HuH-7 (cell line): ENCODE results near the gene UBE2D3.
"Not testable (repeated sequence)": the region's sequence is repeated elsewhere in the genome, so short reads cannot be mapped to it uniquely, and the experiment has no call there.

Source experiments
- DNase-seq: peaks from one replicate; pipeline ENCODE4 v3.0.0; 2011; ENCODE audit warnings: low spot score

Gene UBE2D3

DNA sequence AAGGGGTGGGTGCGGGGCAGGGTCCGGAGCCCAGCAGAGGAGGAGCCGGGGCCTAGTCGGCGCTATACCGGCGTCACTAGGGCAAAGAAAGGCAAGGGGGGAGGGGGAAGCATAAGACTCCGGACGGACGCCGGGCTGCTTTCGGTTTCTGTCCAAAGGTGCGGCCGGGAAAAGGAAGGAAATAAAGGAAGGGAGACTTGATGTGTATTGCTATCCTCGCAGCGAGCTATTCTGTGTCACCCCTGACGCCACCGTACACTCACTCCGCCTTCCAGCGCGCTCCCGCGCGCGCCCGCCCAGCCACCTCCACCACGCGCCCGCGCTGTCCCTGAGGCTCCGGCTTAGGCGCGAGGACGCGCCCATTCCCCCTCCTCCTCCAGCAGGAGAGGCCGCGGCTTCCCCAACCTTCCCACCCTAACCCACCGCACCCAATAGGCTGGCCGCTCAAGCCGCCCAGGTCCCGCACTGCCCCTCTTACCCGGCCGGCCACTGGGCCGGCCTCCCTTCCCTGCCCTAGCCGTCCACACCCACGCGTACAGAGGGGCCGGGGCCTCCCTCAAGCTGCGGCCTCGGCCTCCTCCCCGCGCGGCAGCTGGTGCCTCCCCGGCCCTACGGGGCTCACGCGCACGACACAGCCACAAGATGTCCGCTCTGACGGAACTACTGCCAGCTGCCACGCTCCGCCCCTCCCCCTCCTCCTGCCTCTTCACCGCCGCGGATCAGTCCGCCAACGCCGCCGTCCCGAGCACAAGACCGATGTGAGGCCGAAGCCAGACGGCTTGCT lies at the start of gene UBE2D3:
TSS of gene UBE2D3 (minus strand) at position 662 of the 784 bp plus-strand sequence. CDS start 1,043 bp downstream, outside the sequence.
- peak; percentile 42 for DNase-seq

GRCh38 chr4:102871772-102872171 lies 44.4 kb upstream of the UBE2D3 start:
- no peak for DNase-seq

- DNase-seq, result no peak
Measured at GRCh38 chr4:102869569-102870197, 42.3 kb upstream of the UBE2D3 start.

DNA sequence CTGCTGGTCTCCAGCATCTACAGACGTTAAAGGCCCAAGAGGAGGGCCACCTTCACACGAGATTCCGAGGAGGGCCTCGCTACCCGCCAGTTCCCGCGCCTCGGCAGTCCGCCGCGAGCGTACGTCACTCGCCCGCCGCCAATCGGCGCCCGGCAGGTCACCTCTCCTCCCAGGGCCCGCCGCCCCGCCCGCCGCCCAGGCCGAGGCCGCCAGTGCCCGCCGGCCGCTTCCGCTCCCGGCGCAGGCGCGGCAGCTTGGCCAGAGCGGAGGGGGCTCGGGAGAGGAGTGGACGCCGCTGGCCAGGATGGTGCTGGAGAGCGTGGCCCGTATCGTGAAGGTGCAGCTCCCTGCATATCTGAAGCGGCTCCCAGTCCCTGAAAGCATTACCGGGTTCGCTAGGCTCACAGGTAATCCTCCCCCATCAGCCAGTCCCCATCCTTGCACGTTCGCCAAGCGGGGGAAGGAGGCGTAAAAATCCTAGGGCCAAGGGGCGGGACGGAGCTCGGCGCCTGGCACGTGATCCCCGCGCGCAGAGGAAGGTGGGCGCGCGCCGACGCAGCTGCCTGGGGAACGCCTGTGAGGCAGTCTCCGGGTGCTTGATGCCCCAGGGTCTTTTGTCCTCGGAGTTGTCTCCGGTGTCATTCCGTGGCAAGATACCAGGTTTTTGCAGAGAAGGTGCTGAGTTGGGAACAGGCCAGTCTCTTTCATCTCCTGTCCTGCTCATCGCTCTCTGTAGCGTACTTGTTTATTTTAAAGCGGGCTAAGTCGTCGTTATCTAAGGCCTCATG lies 41.6 kb upstream of the UBE2D3 start, which contains the start of gene CISD2:
TSS of gene CISD2 (plus strand) at position 212 of the 788 bp plus-strand sequence. CDS start at position 305, 93 bp downstream.
- peak; percentile 57 for DNase-seq

DNA sequence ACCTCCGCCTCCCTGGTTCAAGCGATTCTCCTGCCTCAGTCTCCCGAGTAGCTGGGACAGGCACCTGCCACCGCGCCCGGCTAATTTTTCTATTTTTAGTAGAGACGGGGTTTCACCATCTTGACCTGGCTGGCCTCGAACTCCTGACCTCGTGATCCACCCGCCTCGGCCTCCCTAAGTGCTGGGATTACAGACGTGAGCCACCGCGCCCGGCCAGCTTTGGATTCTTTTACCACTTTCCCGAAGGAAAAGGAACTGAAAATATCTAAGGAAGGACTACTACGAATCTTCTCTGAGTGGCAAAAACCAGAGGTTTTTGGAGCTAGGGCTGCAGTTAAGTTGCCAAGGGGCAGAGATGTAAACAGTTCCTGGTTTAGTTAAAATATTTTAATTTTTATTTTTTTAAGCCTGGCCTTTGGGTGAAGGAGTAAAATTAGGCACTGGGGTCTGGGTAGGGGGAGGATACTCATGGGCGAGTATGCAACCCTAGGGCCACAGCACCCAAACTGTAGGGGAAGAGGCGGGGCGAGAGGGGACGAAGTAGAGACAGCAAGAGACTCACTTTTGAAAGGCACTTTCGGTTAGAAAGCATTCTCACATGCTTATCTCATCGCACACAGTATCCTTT lies 40.9 kb upstream of the UBE2D3 start:
- no peak for DNase-seq

DNA sequence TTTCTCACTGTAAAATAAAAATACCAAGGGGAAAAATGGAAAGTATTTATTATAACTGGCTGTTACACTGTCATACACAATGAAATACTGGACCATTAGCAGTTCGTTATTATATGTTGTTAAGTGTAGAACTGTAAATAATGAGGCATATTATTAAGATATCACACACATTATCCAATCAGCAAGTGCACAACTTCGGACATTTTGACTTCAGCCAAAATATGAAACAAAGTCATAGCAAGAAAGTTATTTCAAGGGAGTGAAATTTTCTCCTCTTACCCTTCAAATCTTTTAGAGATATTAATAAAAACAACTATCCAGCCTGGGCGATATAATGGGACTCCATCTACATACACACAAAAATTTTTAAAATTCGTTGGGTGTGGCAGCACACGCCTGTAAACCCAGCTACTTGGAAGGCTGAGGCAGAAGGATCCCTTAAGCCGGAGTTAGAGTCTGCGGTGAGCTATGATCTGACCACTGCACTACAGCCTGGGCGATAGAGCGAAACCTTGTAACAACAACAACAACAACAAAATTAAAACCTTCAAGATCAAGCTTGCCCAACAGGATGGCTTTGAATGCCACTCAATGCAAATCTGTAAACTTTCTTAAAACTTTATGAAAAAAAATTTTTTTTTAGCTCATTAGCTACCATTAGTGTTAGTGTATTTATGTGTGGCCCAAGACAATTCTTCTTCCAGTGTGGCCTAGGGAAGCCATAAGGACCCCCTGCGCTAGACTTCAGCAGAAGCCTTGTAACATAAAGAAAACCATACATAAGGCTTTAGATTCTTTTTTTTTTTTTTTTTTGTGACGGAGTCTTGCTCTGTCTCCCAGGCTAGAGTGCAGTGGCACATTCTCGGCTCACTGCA lies 40.2 kb upstream of the UBE2D3 start:
- no peak for DNase-seq

DNA sequence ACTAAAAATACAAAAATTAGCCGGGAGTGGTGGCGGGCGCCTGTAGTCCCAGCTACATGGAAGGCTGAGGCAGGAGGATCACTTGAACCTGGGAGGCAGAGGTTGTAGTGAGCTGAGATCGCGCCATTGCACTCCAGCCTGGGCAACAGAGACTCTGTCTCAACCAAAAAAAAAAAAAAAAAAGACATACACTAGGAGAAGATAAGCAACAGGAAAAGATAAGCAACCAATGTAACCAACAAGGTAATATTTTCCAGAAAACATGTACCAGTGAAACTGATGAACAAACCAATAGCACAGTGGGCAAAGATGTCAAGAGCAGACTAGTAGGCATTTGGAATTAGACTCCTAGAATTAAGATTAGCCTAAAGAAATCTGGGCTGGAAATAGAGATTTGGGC lies 38.0 kb upstream of the UBE2D3 start:
- DNase-seq, result not testable (repeated sequence)

DNA sequence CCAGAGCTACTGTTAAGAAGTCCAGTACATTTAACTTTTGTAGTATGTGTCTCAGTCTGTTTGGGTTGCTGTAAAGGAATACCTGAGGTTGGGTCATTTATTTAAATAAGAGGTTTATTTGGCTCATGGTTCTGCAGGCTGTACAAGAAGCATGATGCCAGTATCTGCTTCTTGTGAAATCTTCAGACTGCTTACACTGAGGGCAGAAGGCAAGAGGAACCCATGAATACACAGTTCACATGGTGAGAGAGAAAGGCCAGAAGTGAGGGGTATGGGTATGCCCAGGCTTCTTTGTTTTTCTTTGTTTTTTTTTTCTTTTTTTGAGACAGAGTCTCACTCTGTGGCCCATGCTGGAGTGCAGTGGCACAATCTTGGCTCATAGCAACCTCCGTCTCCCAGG lies 35.4 kb upstream of the UBE2D3 start:
- no peak for DNase-seq

- no peak for DNase-seq
Measured at GRCh38 chr4:102862016-102862415, 34.7 kb upstream of the UBE2D3 start.

GRCh38 chr4:102860611-102861324 lies 33.4 kb upstream of the UBE2D3 start:
- DNase-seq, result no peak

DNA sequence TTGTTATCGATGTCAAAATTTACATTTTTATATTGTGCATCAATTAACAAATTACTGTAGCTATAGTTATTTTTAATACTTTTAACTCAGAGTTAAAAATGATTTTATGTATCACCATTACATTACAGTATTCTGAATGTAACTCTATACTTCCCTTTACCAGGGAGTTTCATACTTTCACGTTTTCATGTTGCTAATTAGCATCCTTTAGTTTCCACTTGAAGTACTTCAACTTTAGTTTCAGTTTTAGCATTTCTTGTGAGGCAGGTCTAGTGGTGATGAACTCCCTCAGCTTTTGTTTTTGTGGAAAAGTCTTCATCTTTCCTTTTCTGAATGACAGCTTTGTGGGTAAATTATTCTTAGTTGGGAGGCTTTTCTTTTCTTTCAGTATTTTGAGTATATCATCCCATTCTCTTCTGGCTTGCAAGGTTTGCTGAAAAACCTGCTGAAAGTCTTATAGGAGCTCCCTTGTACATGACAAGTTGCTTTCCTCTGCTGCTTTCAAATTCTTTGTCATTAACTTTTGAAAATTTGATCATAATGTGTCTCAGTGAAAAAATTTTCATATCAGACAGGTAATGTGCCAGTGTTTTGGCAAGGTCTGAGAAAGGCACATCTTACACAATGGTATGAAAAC lies 31.6 kb upstream of the UBE2D3 start:
- DNase-seq, result no peak

- no peak for DNase-seq
Measured at GRCh38 chr4:102850370-102850769, 23.0 kb upstream of the UBE2D3 start.

DNA sequence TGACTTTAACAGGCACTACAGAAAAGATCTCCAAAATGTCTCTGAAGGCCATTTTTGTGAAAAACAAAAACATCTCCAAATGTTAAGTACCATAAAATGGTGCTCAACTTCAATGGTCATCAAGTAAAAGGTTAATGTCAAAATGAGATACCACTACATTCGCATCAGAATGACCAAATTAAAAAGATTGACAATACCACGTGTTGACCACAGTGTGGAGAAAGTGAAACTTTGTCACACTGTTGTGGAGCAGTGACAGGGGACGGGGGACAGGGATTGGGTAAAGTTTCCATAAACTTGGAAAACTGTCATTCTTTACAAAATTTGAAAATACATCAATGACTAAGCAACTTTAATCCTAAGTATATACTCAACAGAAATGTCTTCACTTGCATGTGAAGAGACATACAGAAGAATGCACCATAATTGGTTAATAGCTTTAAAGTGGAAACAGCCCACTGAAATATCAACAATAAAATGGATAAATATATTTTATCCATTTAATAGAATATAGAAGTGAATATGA lies 22.3 kb upstream of the UBE2D3 start:
- DNase-seq, result no peak

- DNase-seq, result no peak
Measured at GRCh38 chr4:102847687-102848086, 20.3 kb upstream of the UBE2D3 start.

GRCh38 chr4:102843938-102844337 lies 16.6 kb upstream of the UBE2D3 start:
- DNase-seq, result no peak

DNA sequence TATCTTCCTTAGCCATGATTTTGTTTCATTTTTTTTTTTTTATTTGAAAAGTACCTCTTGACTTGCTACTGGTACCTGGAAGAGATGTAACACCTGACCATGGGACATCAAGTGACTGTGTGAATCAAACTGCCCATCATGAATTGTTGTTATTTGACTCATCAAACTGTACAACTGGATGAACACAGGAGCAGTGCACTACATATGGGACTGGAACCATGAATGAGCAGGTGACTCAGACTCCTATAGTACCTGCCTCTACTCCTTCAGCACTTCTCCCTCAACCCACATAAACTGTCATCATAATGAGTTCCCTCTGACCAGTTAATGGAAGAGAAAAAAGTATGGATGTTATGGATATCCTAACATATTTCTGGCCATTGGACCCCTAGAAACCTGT lies 15.9 kb upstream of the UBE2D3 start:
- no peak for DNase-seq

GRCh38 chr4:102842367-102842766 lies 15.0 kb upstream of the UBE2D3 start:
- no peak for DNase-seq

DNA sequence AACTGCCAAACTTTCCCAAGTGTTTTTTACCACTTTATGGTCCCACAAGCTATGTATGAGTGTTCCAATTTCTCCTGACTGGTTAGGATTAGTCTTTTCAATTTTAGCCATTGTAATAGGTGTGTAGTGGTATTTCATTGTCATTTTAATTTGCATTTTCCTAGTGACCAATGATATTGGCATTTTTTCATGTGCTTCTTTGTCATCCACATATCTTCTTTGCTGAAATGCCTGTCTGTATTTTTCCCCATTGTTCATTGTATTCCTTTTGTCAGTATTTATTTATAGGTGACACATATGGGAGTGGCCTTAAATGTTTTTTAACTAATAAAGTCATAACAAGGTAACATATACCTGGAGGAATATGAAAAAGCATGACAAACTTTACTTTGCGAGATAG lies 9.2 kb upstream of the UBE2D3 start:
- DNase-seq, result no peak

DNA sequence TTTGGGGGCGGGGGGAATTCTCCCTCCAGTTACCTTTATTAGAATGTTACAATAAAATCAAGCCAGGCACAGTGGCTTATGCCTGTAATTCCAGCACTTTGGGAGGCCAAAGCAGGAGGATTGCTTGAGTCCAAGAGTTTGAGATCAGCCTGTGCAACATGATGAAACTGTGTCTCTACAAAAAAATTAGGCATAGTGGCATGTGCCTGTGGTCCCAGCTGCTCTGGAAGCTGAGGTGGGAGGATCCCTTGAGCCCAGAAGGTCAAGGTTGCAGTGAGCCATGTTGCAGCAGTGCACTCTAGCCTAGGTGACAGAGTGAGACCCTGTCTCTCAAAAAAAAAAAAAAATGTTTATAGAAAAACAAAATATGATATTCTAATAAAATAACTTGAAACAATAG lies 5.3 kb upstream of the UBE2D3 start:
- DNase-seq, result no peak

DNA sequence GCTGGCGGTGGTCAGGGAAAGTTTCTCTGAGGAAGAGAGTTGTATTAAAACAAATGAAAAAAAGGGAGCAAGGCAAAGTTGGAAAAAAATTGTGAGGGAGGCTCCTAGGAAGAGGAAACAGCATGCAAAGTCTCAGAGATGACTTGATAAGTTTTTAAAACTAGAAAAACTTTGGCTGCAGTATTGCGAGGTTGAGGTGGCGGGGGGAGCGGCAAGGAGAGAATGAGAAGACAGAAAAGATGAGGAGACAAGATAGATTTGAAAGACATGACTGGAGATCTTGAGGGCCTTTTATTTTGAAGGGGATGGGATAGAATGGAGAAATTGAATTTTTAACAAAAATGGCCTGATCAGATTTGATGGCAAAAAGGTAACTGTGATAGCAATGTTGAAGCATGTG lies 4.8 kb upstream of the UBE2D3 start:
- DNase-seq, result no peak
